AG09309 (cell line): ENCODE data around the gene AK1.

Source experiments
- DNase-seq: peaks from one replicate; pipeline ENCODE4 v3.0.0-alpha.2; 2010; ENCODE audit warnings: low read depth
- H3K4me3 ChIP-seq: 2 replicates; pipeline ENCODE4 v1.5.1; 2011; ENCODE audit warnings: mild to moderate bottlenecking, low read depth, low read length, moderate library complexity; ENCODE audit not compliant: control insufficient read depth
- TF ChIP-seq, protein P1 (sequence below): IDR thresholded peaks from 2 replicates; pipeline ENCODE4 v1.5.1; 2011; ENCODE audit warnings: mild to moderate bottlenecking, low read depth, low read length, inconsistent platforms; ENCODE audit not compliant: insufficient read depth, control insufficient read depth; ENCODE audit errors: missing control alignments

The AK1 gene

DNA sequence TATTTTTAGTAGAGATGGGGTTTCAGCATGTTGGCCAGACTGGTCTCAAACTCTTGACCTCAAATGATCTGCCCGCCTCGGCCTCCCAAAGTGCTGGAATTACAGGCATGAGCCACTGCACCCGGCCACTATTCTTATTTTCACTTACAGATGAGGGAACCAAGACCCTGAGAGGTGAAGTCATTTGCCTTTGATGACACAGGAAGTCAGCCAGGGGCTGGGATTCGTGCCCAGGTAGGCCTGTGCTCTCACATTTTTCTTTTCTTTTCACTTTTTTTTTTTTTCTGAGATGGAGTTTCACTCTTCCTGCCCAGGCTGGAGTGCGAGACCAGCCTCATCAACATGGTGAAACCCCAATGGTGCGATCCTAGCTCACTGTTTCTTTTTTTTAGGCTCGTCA, 45.2 kb downstream of the AK1 start:
- TF ChIP-seq, protein P1, sequence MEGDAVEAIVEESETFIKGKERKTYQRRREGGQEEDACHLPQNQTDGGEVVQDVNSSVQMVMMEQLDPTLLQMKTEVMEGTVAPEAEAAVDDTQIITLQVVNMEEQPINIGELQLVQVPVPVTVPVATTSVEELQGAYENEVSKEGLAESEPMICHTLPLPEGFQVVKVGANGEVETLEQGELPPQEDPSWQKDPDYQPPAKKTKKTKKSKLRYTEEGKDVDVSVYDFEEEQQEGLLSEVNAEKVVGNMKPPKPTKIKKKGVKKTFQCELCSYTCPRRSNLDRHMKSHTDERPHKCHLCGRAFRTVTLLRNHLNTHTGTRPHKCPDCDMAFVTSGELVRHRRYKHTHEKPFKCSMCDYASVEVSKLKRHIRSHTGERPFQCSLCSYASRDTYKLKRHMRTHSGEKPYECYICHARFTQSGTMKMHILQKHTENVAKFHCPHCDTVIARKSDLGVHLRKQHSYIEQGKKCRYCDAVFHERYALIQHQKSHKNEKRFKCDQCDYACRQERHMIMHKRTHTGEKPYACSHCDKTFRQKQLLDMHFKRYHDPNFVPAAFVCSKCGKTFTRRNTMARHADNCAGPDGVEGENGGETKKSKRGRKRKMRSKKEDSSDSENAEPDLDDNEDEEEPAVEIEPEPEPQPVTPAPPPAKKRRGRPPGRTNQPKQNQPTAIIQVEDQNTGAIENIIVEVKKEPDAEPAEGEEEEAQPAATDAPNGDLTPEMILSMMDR, result no peak
- DNase-seq, result no peak
- no peak overlapping the region for H3K4me3 ChIP-seq

DNA sequence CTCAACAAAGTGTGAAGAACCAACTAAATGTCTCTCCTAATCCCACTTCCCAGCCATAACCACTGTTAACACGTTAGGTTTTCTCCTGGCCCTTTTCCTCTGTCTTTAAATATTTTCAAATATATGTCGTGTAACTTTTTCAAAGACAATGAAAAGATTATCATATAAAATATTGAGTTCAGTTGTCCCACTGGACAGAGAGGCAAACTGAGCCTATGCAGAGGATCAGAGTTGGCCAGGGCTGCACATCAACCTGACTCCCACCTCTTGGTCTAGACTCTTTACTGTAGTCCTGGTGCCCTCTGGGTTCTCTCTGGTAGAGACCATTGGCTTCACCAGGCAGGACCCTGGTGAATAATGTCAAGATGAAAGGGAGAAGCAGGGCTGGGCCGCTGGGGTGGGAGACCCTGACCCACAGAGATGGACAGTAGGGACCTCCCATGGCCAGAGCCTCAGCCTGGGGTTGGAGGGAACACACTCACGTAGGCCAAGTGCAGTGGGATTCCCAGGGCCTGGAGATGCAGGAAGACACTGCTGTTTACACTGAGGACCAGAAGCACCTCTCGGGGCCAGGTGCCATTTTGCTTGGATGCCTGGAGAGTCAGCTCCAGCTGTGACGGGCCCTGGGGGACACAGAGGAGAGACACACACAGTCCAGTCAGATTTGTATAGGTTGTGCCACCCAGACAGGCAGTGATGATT, 48.1 kb downstream of the AK1 start:
- DNase-seq, result no peak
- no peak overlapping the region for H3K4me3 ChIP-seq
- TF ChIP-seq, protein P1, result no peak

DNA sequence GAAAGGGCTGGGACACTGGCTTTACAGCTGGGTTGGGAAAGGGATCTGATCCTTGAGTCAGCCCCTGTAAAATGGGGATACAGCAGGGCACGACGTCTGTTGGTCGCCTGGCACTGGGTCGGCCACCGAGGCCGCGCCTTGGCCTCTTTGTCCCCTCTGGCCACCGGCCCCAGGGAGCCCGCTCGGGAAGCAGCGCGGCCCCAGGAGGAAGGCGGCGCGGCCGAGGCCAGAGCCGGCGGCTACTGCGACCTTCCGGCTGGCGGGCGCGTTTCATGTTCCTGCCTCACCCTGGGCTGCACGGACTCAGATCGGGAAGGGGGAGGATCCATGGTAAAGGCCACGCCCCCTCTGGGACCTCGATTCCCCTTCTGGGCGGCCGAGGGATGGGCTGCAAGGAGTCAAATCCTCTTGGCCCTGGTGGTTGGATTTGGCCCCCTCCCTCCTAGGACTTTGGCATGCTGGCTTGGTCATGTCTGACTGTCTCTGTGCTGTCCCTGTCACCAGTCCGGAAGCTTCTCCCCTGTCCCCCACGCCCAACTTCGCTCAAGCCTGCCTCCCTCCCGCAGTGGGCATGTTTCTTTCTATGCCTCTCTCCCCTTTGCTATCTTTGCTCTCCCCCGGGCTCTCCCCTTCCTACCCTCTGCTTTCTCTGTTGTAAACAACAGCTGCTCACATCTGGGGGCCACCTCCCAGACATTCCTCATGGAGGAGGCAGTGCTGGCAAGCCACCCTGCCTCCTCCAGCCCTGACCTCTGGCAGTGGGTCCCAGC, 49.0 kb downstream of the AK1 start:
- no peak for DNase-seq

DNA sequence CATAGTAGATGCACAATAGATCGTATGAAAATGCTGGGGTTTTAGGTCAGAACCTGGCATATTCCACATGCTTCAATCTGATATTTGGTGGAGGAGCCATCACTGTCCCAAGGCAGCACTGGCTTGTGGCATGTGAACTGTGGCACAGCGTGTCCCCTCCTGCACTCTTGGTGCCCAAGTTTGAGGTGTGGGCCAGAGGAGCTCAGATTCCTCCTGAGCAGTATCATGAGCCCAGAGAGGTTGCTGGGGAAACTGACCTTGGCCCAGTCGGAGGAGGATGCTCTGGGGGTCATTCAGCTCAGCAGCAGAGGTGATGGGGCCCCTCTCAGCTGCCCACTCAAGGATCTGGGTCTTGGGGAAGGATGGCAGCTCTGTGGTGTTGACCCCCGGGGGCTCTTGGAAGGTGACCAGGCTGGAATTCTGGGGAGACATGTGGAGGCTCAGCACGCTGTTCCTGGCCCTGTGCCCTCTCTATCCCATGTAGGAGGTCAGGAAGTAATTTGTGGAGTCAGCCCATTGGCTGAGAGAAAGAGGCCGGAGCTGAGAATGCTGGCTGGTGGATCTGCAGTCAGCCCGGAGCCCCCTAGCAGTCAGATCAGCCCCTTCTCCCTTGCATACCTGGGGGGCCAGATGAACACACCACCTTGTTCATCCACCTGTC, 51.1 kb downstream of the AK1 start:
- TF ChIP-seq, protein P1, result no peak

More for the DNA sequence above, 49.0 kb downstream of the AK1 start:
- TF ChIP-seq, protein P1, result no peak
- no peak overlapping the region for H3K4me3 ChIP-seq

DNA sequence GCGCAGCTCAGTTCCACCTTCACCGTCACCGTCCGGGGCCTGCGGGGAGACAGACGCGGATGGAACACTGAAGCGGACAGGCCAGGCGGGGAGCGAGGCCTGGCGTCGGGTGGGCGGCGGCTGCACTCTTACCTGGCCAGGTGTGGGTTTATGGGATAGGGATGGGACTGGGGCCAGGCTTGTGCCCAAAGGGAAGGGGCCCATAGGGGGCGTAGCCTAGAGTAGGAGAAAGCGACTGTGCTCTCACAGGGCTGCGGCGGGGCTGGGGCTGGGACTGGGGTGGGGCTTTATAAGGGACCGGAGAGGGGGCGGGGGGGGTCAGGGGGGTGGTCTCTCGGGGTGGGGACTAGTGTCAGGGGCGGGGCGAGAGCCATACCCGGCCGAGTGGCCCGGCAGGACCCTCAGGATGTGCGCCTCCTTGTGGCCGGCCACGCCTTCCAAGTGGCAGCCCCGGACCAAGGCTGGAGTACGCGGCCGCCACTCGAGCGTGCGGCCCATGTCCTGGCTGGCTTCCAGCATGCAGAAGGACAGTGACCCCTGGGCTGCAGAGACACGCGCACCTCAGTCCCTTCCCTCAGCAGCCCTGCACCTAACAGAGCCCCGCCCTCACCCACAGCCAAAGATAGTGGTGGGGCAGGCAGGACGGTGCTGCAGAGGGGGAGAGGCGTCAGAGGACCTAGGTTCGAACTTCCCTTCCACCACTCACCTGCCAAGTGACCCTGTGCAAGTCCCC, 52.0 kb downstream of the AK1 start:
- TF ChIP-seq, protein P1, result no peak
- H3K4me3 ChIP-seq, result no peak overlapping the region
- no peak for DNase-seq

More for the DNA sequence above, 51.1 kb downstream of the AK1 start:
- H3K4me3 ChIP-seq, result no peak overlapping the region
- no peak for DNase-seq

DNA sequence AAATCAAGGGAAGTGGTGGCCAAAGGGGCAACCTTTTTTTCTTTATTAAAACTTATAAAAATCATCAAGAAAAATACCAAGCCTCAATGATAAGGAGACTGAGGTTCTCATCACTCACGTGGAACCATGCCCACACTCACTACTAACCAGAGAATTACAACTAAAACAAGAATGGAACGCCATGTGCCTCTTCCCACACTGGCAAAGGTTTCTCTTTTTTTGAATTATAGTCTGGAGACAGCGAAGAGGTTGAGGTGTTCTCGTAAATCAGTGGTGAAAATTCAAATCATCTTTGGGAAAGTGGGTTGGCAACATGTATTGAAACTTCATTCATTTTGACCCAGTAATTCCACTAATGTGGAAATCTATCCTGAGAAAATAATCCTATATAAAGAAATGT, 55.4 kb downstream of the AK1 start:
- TF ChIP-seq, protein P1, result no peak
- no peak overlapping the region for H3K4me3 ChIP-seq
- no peak for DNase-seq
